Right lobe of liver (tissue), 6 donors: ENCODE data around the gene XPO4. TPM values are rescaled to one million over a fixed set of nuclear protein-coding genes. Genes with fewer than 3 reads are reported as not detected.
"Not testable (repeated sequence)": the region's sequence is repeated elsewhere in the genome, so short reads cannot be mapped to it uniquely, and the experiment has no call there.

ENCODE experiments used
- ATAC-seq, 4 donors: fragments of 200-7000 bp; cut with Tn5 transposase; one replicate each; pipeline ENCODE4 v1.9.1; 2020; ENCODE audit warnings: mild to moderate bottlenecking in 4 of 4, moderate library complexity in 4 of 4
- DNase-seq, 3 donors: peaks; one replicate each; pipeline ENCODE4 v3.0.0-alpha.2; 2020
- H3K27ac ChIP-seq, 3 donors: fragments of 200-600 bp; one replicate each; pipeline ENCODE4 v1.8.0; 2022
- H3K27me3 ChIP-seq, 2 donors: fragments of 200-600 bp; one replicate each; pipeline ENCODE4 v1.8.0; 2022
- H3K36me3 ChIP-seq, 4 donors: fragments of 200-600 bp; sonication (generic) in 1 of 4; one replicate each; pipeline versions ENCODE4 v1.5.1 to v1.8.0; 2017 to 2022; ENCODE audit warnings: control low read depth in 1 of 4
- H3K4me1 ChIP-seq, 4 donors: fragments of 200-600 bp; sonication (generic) in 1 of 4; one replicate each; pipeline versions ENCODE4 v1.5.1 to v1.8.0; 2017 to 2022; ENCODE audit warnings: control low read depth in 1 of 4
- H3K4me3 ChIP-seq, 3 donors: fragments of 200-600 bp; one replicate each; pipeline ENCODE4 v1.8.0; 2022
- H3K9me3 ChIP-seq, 4 donors: fragments of 200-600 bp; sonication (generic) in 1 of 4; one replicate each; pipeline versions ENCODE4 v1.5.1 to v1.8.0; 2017 to 2022; ENCODE audit warnings: control low read depth in 1 of 4
- POLR2A ChIP-seq: fragments of 450-650 bp; IDR thresholded peaks from one replicate; pipeline ENCODE4 v1.6.1; 2017; ENCODE audit warnings: antibody characterized with exemption, mild to moderate bottlenecking
- WGBS: methylation state at CpG from one replicate; pipeline ENCODE4 v1.1.6; 2018; ENCODE audit warnings: low coverage, low lambda C conversion rate; ENCODE audit not compliant: insufficient coverage; ENCODE audit errors: missing lambda C conversion rate; 5-methylcytosine and 5-hydroxymethylcytosine counted together
- intact Hi-C, 2 donors: fragments of 100-400 bp; cut with DNase I; formaldehyde crosslinking; loops; one replicate each; pipeline versions ENCODE4 v1.11.2 to v1.14.1; 2022
- total RNA-seq, 6 experiments: library from RNA; depleted of rRNA in 2 of 6; stranded (reverse); fragments of >200 nt in 2 of 6; fragmentation: NEBNext Ultra II Directional in 3 of 6; extraction: Animal tissue kit (Norgen Biotek cat#: 25700) in 3 of 6; gene quantifications; one replicate each; pipeline versions ENCODE4 v1.1.0 to v1.2.4, GENCODE V29; 2016 to 2023
- TF ChIP-seq, protein P1 (sequence below), 4 donors: fragments of 200-600 bp in 3 of 4; fragments of 450-650 bp in 1 of 4; IDR thresholded peaks; one replicate each; pipeline versions ENCODE4 v1.5.1 to v1.8.0; 2016 to 2022; ENCODE audit warnings: antibody characterized with exemption in 4 of 4, mild to moderate bottlenecking in 2 of 4
- donor health status: DM: no; HTN: yes; CAD: no.
- donor health status: DM: no; HTN: no; CAD: no.
- donor health status: DM: no; HTN: no; CAD: no.
- donor health status: DM: no; HTN: yes; CAD: no.
- donor health status: DM: no; HTN: yes; CAD: no.

XPO4 gene
- total RNA-seq, 6 experiments from 2014 or later: 4.4 to 9.9 (median 7.2) TPM

DNA sequence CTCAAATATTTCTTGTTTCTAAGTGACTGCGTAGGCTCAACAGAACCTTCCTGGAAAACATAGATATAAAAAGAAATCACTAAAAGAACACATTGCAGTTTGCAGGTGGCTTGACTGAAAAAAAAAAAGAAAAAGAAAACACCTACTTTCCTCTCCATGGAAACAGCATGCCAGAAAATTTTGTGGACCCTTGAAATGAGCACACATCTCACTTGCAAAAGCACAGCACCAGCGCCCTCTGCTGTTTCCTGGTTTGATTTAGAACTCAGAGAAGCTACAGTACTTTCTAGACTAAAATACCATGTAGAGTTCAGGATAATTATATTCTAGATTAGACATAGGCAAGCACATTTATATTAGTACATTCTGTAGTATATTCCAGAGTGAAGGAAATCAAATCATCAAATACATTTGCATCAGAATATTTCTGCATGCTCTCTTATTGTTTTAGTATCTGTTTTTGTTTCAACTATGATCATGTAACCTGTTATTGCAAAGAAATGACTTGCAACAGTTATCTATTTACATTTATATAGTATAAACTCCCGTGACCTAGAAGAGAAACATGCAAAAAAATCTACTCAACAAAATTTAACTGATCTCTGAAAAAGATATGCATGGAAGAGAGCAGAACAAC lies 22.3 kb upstream of the XPO4 start:
- Histone ChIP-seq H3K4me3 (no peak overlapping the region), H3K36me3 (no peaks in the 10 kb centered on the region), H3K27ac (no peak overlapping the region), H3K4me1 (no peaks in the 10 kb centered on the region), H3K9me3 (no peaks in the 10 kb centered on the region), H3K27me3 (no peaks in the 10 kb centered on the region)
- TF ChIP-seq, protein P1, sequence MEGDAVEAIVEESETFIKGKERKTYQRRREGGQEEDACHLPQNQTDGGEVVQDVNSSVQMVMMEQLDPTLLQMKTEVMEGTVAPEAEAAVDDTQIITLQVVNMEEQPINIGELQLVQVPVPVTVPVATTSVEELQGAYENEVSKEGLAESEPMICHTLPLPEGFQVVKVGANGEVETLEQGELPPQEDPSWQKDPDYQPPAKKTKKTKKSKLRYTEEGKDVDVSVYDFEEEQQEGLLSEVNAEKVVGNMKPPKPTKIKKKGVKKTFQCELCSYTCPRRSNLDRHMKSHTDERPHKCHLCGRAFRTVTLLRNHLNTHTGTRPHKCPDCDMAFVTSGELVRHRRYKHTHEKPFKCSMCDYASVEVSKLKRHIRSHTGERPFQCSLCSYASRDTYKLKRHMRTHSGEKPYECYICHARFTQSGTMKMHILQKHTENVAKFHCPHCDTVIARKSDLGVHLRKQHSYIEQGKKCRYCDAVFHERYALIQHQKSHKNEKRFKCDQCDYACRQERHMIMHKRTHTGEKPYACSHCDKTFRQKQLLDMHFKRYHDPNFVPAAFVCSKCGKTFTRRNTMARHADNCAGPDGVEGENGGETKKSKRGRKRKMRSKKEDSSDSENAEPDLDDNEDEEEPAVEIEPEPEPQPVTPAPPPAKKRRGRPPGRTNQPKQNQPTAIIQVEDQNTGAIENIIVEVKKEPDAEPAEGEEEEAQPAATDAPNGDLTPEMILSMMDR (IDR thresholded peaks at IDR 0.05): peak; percentile 67 to 83 (median 77)
- TF ChIP-seq POLR2A: no peak
- WGBS: 35% methylated on average over 3 of the region's 3 CpGs
- DNase-seq (peak; percentile 65 to 73 (median 69)), ATAC-seq (peak; percentile 70 to 79 (median 72))
- intact Hi-C loops: loop anchor here in 1 of 2 donors (10.0 kb wide), 1 partner anchor 210 kb away; no protein-coding TSS in a partner anchor

DNA sequence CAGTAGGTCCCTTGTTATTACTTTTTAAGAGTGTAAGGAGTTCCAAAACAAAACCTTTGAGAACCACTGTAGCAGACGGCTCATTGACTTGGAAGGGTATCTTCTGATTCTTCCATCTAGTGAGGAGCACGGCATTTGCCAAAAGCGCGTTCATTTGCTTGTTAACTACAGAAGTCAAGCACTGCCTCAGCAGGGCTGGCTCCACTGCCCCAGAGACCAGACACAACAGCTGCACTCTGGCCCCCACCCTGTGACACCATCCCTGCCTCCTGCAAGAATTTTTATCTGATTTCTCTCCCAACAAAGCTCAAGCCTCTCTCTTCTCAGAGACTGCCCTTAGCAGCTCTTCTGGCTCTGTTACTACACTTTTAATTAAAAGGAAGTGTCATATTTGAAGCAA lies 20.7 kb upstream of the XPO4 start:
- Histone ChIP-seq H3K27ac (no peak overlapping the region), H3K27me3 (no peaks in the 10 kb centered on the region), H3K4me3 (no peak overlapping the region), H3K4me1 (no peaks in the 10 kb centered on the region), H3K9me3 (no peaks in the 10 kb centered on the region), H3K36me3 (no peaks in the 10 kb centered on the region)
- intact Hi-C loops: loop anchor here in 1 of 2 donors (10.0 kb wide), 1 partner anchor 208 kb away; no protein-coding TSS in a partner anchor
- WGBS: 82% methylated on average over 4 of the region's 4 CpGs
- ATAC-seq: no peak
- TF ChIP-seq, protein P1 (IDR thresholded peaks at IDR 0.05): no peak
- TF ChIP-seq POLR2A: no peak
- DNase-seq: no peak

DNA sequence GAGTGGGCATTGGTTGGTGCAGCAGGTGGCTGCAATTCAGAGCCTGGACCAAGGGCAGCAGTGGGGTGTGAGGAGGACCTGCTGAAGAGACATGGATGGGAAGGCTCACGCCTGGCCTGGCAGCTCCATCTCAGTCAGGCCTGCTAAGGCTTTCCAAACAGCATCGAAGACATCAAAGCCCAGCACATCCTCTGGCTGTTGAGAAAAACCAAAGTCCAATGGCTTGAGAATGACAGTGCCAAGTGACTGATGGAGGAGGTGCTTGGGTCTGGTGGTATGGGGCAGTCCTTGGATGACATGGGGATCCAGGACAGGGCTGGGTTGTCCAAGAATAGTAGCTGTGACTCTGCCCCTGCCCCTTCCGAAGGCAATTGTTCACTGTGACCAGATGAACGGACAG lies 19.0 kb upstream of the XPO4 start:
- no peak overlapping the region for H3K27ac ChIP-seq
- ATAC-seq (no peak), DNase-seq (no peak)
- no peaks in the 10 kb centered on the region for H3K27me3 ChIP-seq
- H3K9me3 ChIP-seq: no peaks in the 10 kb centered on the region
- intact Hi-C loops: loop anchor here in 1 of 2 donors (10.0 kb wide), 1 partner anchor 207 kb away; no protein-coding TSS in a partner anchor
- H3K4me1 ChIP-seq: no peaks in the 10 kb centered on the region
- TF ChIP-seq, protein P1 (IDR thresholded peaks at IDR 0.05): no peak
- H3K4me3 ChIP-seq: no peak overlapping the region
- WGBS: 69% methylated on average over 2 of the region's 4 CpGs
- no peaks in the 10 kb centered on the region for H3K36me3 ChIP-seq

DNA sequence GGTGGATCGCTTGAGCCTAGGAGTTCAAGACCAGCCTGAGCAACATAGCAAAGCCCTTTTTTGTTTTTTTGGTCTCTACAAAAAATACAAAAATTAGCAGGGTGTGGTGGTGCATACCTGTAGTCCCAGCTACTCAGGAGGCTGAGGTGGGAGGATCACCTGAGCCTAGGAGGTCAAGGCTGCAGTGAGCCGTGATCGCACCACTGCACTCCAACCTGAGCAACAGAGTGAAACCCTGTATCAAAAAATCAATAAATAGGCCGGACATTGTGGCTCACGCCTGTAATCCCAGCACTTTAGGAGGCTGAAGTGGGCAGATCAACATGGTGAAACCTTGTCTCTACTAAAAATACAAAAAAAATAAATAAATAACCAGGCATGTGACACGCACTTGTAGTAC lies 13.1 kb upstream of the XPO4 start:
- H3K36me3 ChIP-seq, H3K9me3 ChIP-seq, H3K27ac ChIP-seq, H3K27me3 ChIP-seq, H3K4me1 ChIP-seq, DNase-seq, intact Hi-C loops, H3K4me3 ChIP-seq: not testable (repeated sequence)
- peak in 1 of 4 donors; percentile 25 for ATAC-seq
- WGBS: 47% methylated on average over 6 of the region's 6 CpGs

DNA sequence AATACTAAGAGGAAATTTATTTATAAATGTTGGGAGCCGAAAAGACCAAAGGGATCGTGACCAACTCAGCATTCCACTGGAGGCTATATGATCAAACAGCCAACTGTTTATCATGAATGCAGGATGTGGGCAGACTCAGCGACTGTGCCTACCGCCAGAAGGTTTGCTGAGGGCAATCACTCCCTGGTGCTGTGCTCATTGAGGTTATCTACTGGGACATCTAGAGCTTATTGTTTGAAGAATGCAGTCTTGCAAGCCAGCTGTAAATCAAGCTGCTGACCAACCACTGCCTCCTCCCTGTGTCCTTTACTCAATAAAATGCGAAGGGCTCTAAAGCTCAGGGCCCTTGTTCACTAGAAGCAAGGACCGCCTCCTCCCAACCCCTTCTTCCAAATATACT lies 8.5 kb upstream of the XPO4 start:
- 80% methylated on average over 6 of the region's 6 CpGs for WGBS
- Histone ChIP-seq H3K4me1 (no peaks in the 10 kb centered on the region), H3K36me3 (no peaks in the 10 kb centered on the region), H3K9me3 (no peaks in the 10 kb centered on the region), H3K4me3 (no peak overlapping the region), H3K27me3 (no peaks in the 10 kb centered on the region), H3K27ac (no peak overlapping the region)
- intact Hi-C loops: no loop called here
- TF ChIP-seq, protein P1 (IDR thresholded peaks at IDR 0.05): no peak
- TF ChIP-seq POLR2A: no peak
- ATAC-seq (no peak), DNase-seq (no peak)
